ENCODE data around the gene PCDH15.

GRCh38 chr10:54702583-54703485 is 98.2 kb downstream of the PCDH15 start:
- TF ChIP-seq CTCF (IDR thresholded peaks at IDR 0.05; ENCODE audit: insufficient read depth, low read length, poor library complexity, severe bottlenecking) = no peak
- TF ChIP-seq EZH2phosphoT487 (conservative IDR thresholded peaks at IDR 0.05; ENCODE audit: low read length) = no peak
